GM12864 (cell line): ENCODE results near the gene CBX4.

ENCODE experiments used
- DNase-seq: peaks from one replicate; pipeline ENCODE4 v3.0.0-alpha.2; 2011; ENCODE audit warnings: low read depth
- H3K4me3 ChIP-seq: 2 replicates; pipeline ENCODE4 v1.5.1; 2011; ENCODE audit warnings: mild to moderate bottlenecking, low read depth, low read length, control low read depth
- TF ChIP-seq, protein P1 (sequence below): IDR thresholded peaks from 2 replicates; pipeline ENCODE4 v1.5.1; 2011; ENCODE audit warnings: low read depth, mild to moderate bottlenecking, moderate library complexity, low read length, control low read depth, inconsistent platforms; ENCODE audit errors: missing control alignments

Gene CBX4

GRCh38 chr17:79821331-79822095 is 17.7 kb downstream of the CBX4 start:
- TF ChIP-seq, protein P1, sequence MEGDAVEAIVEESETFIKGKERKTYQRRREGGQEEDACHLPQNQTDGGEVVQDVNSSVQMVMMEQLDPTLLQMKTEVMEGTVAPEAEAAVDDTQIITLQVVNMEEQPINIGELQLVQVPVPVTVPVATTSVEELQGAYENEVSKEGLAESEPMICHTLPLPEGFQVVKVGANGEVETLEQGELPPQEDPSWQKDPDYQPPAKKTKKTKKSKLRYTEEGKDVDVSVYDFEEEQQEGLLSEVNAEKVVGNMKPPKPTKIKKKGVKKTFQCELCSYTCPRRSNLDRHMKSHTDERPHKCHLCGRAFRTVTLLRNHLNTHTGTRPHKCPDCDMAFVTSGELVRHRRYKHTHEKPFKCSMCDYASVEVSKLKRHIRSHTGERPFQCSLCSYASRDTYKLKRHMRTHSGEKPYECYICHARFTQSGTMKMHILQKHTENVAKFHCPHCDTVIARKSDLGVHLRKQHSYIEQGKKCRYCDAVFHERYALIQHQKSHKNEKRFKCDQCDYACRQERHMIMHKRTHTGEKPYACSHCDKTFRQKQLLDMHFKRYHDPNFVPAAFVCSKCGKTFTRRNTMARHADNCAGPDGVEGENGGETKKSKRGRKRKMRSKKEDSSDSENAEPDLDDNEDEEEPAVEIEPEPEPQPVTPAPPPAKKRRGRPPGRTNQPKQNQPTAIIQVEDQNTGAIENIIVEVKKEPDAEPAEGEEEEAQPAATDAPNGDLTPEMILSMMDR: no peak
- no peak overlapping the region for H3K4me3 ChIP-seq
- DNase-seq: no peak

- TF ChIP-seq, protein P1: no peak
- H3K4me3 ChIP-seq: no peak overlapping the region
- no peak for DNase-seq
These were observed 18.3 kb downstream of the CBX4 start for GRCh38 chr17:79820959-79821330.

DNA sequence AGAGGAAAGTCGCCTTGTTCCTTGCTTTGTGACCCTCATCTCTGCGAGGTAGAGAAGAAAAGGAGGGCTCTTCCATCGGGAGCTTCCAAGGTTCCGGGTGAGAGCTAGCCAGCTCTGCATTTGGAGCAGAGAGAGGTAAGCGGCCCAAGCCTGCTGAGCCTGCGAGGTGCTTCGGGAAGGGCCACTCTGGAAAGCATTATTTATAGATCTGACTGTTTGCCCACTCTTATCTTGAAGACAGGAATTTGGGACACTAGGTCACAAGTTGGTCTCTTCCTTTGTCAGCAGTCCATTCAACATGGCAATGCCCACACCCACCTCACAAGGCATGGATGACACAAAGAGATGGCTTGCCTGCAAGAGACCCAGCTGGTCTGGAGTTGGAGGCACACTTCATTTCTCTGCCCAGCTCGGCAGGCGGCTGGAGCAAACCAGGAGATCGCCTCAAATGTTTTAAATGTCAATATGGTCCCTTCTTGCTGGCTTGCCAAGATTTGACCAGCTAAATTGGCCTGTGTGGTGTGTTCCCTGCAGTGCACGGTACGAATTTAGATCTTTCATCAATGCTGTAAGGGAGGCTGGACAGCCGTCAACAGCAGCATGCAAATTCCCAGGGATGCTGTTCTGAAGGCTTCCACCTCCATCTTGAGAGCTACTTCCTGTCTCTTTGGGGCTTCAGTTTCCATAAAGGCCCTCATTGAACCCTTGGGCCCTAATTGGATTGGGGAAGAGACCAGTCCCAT is 19.5 kb downstream of the CBX4 start:
- no peak for DNase-seq
- no peak overlapping the region for H3K4me3 ChIP-seq
- TF ChIP-seq, protein P1: no peak

- TF ChIP-seq, protein P1: no peak
- DNase-seq: no peak
- no peak overlapping the region for H3K4me3 ChIP-seq
These were observed 20.2 kb downstream of the CBX4 start for GRCh38 chr17:79819085-79819484.

DNA sequence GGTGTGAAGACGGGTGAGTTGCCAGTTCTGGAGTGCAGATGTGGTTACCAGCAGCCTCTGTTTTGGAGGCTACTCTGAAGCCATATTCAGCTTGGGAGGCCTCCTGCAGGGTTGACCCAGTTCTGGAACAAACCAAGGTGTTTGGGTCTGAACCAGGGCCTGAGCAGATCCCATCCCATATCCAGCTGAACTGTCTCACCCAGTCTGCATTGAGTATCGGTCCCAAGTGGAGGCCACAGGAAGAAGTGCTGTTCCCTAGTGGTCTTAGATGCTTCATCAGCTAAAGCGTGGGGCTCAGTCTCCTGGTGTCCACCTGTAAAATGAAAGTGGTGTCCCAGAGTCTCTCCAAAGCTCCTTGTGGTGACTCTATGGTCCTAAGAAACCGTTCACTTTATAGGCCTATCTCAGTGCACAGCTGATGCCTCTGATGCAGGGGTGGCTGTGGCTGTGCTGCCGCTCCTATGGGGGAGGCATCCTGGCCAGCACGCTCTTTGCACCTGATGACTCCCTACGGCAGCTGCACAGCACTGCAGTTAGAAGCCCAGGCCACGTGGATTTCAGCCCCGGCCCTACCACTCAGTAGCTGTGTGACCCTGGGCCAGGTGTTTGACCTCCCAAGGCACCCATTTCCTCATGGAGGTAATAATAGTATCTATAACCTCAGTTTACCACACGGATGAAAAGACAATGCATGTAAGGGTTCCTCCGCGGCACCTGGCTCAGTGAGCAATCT is 21.0 kb downstream of the CBX4 start:
- H3K4me3 ChIP-seq: no peak overlapping the region
- DNase-seq: no peak
- TF ChIP-seq, protein P1: no peak

DNA sequence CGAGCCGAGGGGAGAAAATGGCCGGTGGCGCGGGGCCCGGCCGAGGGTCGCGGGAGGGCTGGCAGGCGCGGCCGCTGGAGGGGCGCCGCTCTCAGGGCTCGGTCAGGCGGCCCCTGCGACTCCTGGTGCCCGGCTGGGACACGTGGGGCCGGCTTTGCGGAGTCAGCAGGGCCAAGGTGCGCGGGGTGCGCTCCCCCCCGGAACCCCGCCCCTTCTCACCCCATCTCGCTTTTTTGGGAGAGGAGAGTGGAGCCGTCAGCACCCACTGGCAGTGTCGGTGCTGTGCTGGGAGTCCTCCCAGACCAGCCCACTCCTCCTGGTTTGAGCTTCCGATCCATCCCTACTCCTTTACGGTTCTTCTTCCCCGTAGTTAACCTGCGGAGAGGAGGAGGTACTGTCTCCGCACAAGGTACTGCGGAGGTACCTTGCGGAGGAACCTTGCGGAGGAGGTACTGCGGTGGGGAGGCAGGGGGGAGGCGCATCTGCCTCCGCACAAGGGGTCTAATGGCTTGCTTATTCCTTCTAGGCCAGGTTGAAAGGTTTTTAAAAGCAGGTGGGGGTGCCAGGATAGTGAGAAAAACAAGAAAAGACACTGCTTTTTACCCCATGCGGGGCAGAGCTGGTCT is 23.3 kb downstream of the CBX4 start:
- no peak overlapping the region for H3K4me3 ChIP-seq
- DNase-seq: no peak
- TF ChIP-seq, protein P1: no peak
